CD4-positive, CD25-positive, alpha-beta regulatory T cell (primary cell): Measurements from ENCODE around the gene GMDS. TPM values are rescaled to one million over a fixed set of nuclear protein-coding genes. Genes with fewer than 3 reads are reported as not detected.

Experiments
- ATAC-seq, 2 donors: fragments of 150-1000 bp; cut with Tn5 transposase; one replicate each; pipeline ENCODE4 v1.10.0; 2021; ENCODE audit warnings: low read depth in 2 of 2, moderate number of reproducible peaks in 2 of 2, moderate library complexity in 1 of 2
- DNase-seq, 3 donors: peaks; one replicate each; pipeline versions ENCODE4 v3.0.0 to v3.0.0-alpha.2; 2012 to 2022; ENCODE audit warnings: mixed read lengths in 1 of 3
- H3K27ac ChIP-seq: one replicate; pipeline ENCODE4 v1.7.0; 2013; ENCODE audit warnings: mild to moderate bottlenecking, low read length; ENCODE audit not compliant: insufficient read depth, poor library complexity, severe bottlenecking
- H3K27me3 ChIP-seq: one replicate; pipeline ENCODE4 v1.7.0; 2013; ENCODE audit warnings: low read length; ENCODE audit not compliant: control insufficient read depth, insufficient read depth
- H3K36me3 ChIP-seq: one replicate; pipeline ENCODE4 v1.7.0; 2013; ENCODE audit warnings: mild to moderate bottlenecking, low read length, moderate library complexity; ENCODE audit not compliant: control insufficient read depth, insufficient read depth
- H3K4me1 ChIP-seq: 2 replicates; pipeline ENCODE4 v1.7.0; 2013; ENCODE audit warnings: mild to moderate bottlenecking, low read length; ENCODE audit not compliant: insufficient read depth, control insufficient read depth, poor library complexity, severe bottlenecking
- H3K4me3 ChIP-seq: one replicate; pipeline ENCODE4 v1.7.0; 2013; ENCODE audit warnings: low read depth, mild to moderate bottlenecking, low read length, moderate library complexity
- H3K9me3 ChIP-seq, 2 experiments: 1 replicate in 1 of 2; 2 replicates in 1 of 2; pipeline ENCODE4 v1.7.0; 2013; ENCODE audit warnings: low read length in 2 of 2, mild to moderate bottlenecking in 1 of 2, moderate library complexity in 1 of 2; ENCODE audit not compliant: control insufficient read depth in 2 of 2
- H3K27ac Mint-ChIP-seq, 3 donors: one replicate each; pipeline ENCODE4 v1.8.0; 2020 to 2022; ENCODE audit warnings: mild to moderate bottlenecking in 3 of 3, mixed read lengths in 3 of 3, moderate library complexity in 2 of 3
- H3K27me3 Mint-ChIP-seq: one replicate; pipeline ENCODE4 v1.8.0; 2022; ENCODE audit warnings: mild to moderate bottlenecking, mixed read lengths
- H3K36me3 Mint-ChIP-seq: one replicate; pipeline ENCODE4 v1.8.0; 2020; ENCODE audit warnings: mixed read lengths
- H3K4me1 Mint-ChIP-seq, 4 donors: one replicate each; pipeline ENCODE4 v1.8.0; 2020 to 2022; ENCODE audit warnings: mixed read lengths in 4 of 4, mild to moderate bottlenecking in 1 of 4
- H3K4me3 Mint-ChIP-seq, 4 donors: one replicate each; pipeline ENCODE4 v1.8.0; 2020 to 2022; ENCODE audit warnings: mild to moderate bottlenecking in 4 of 4, mixed read lengths in 4 of 4, moderate library complexity in 3 of 4
- H3K9me3 Mint-ChIP-seq, 7 donors: one replicate each; pipeline ENCODE4 v1.8.0; 2020 to 2022; ENCODE audit warnings: mixed read lengths in 7 of 7, mild to moderate bottlenecking in 3 of 7, moderate library complexity in 2 of 7
- polyA plus RNA-seq, 4 donors: library from polyadenylated mRNA; unstranded; fragments of 300-500 nt; fragmentation: Illumina TruSeq; gene quantifications; one replicate each; pipeline ENCODE4 v1.2.3, GENCODE V29; 2021
- total RNA-seq: library from RNA; stranded (reverse); gene quantifications from one replicate; pipeline ENCODE4 v1.2.3, GENCODE V29; 2022

GMDS gene
- total and polyA plus RNA-seq, 5 donors from 2014 or later = 17.5 to 23.9 (median 20.2) TPM

- no peaks in the 10 kb centered on the region for H3K9me3 ChIP-seq
- H3K27ac ChIP-seq = no peak overlapping the region
- H3K4me1 ChIP-seq = peaks cover 75% of the 10 kb centered on the region
- peaks cover 23 to 63% (median 46%) of the 10 kb centered on the region in 4 donors for H3K4me1 Mint-ChIP-seq
- DNase-seq (no peak), ATAC-seq (no peak)
- H3K27me3 Mint-ChIP-seq = peaks cover 66% of the 10 kb centered on the region
- peaks cover 0 to 9% (median 0%) of the 10 kb centered on the region in 7 donors for H3K9me3 Mint-ChIP-seq
- H3K27ac Mint-ChIP-seq = no peak overlapping the region
- peak overlapping the region; percentile 58 to 83 (median 68) for H3K4me3 Mint-ChIP-seq
- no peak overlapping the region for H3K4me3 ChIP-seq
- no peaks in the 10 kb centered on the region for H3K36me3 ChIP-seq
- no peaks in the 10 kb centered on the region for H3K36me3 Mint-ChIP-seq
- peaks cover 23% of the 10 kb centered on the region for H3K27me3 ChIP-seq
Observed at GRCh38 chr6:1609041-1609647, 636.3 kb downstream of the GMDS start.

- Mint-ChIP-seq H3K9me3 (peaks cover 0 to 9% (median 0%) of the 10 kb centered on the region in 7 donors), H3K27me3 (peaks cover 68% of the 10 kb centered on the region), H3K4me1 (peaks cover 23 to 59% (median 42%) of the 10 kb centered on the region in 4 donors), H3K27ac (no peak overlapping the region), H3K4me3 (peak overlapping the region; percentile 74 to 96 (median 80)), H3K36me3 (no peaks in the 10 kb centered on the region)
- H3K4me3 ChIP-seq = no peak overlapping the region
- no peaks in the 10 kb centered on the region for H3K36me3 ChIP-seq
- no peak overlapping the region for H3K27ac ChIP-seq
- H3K9me3 ChIP-seq = no peaks in the 10 kb centered on the region
- H3K4me1 ChIP-seq = peaks cover 70% of the 10 kb centered on the region
- no peak for ATAC-seq
- DNase-seq = no peak
- peaks cover 27% of the 10 kb centered on the region for H3K27me3 ChIP-seq
Observed at GRCh38 chr6:1608222-1609040, 637.0 kb downstream of the GMDS start.

- H3K9me3 ChIP-seq = no peaks in the 10 kb centered on the region
- DNase-seq (no peak), ATAC-seq (no peak)
- Mint-ChIP-seq H3K27ac (no peak overlapping the region), H3K9me3 (peaks cover 0 to 9% (median 0%) of the 10 kb centered on the region in 7 donors), H3K4me1 (peaks cover 23 to 52% (median 36%) of the 10 kb centered on the region in 4 donors), H3K36me3 (no peaks in the 10 kb centered on the region), H3K4me3 (peak overlapping the region; percentile 26 to 96 (median 74)), H3K27me3 (peaks cover 68% of the 10 kb centered on the region)
- no peak overlapping the region for H3K27ac ChIP-seq
- H3K27me3 ChIP-seq = peaks cover 27% of the 10 kb centered on the region
- no peaks in the 10 kb centered on the region for H3K36me3 ChIP-seq
- no peak overlapping the region for H3K4me3 ChIP-seq
- H3K4me1 ChIP-seq = peaks cover 69% of the 10 kb centered on the region
Observed at GRCh38 chr6:1607516-1608221, 637.7 kb downstream of the GMDS start.

- Histone ChIP-seq H3K27ac (no peak overlapping the region), H3K4me3 (no peak overlapping the region), H3K27me3 (peaks cover 23% of the 10 kb centered on the region), H3K36me3 (no peaks in the 10 kb centered on the region), H3K4me1 (peaks cover 63% of the 10 kb centered on the region), H3K9me3 (no peaks in the 10 kb centered on the region)
- Mint-ChIP-seq H3K4me3 (peak overlapping the region; percentile 26 to 96 (median 74)), H3K27ac (no peak overlapping the region), H3K4me1 (peaks cover 16 to 45% (median 31%) of the 10 kb centered on the region in 4 donors), H3K27me3 (peaks cover 68% of the 10 kb centered on the region), H3K9me3 (peaks cover 0 to 5% (median 0%) of the 10 kb centered on the region in 7 donors), H3K36me3 (no peaks in the 10 kb centered on the region)
- DNase-seq (no peak), ATAC-seq (no peak)
Observed at GRCh38 chr6:1606780-1607515, 638.5 kb downstream of the GMDS start.

- peaks cover 58% of the 10 kb centered on the region for H3K4me1 ChIP-seq
- no peaks in the 10 kb centered on the region for H3K9me3 ChIP-seq
- H3K36me3 Mint-ChIP-seq = no peaks in the 10 kb centered on the region
- peaks cover 0 to 3% (median 0%) of the 10 kb centered on the region in 7 donors for H3K9me3 Mint-ChIP-seq
- no peak overlapping the region for H3K4me3 ChIP-seq
- peak overlapping the region; percentile 3 to 62 (median 42) for H3K4me3 Mint-ChIP-seq
- no peaks in the 10 kb centered on the region for H3K36me3 ChIP-seq
- H3K27me3 Mint-ChIP-seq = peaks cover 72% of the 10 kb centered on the region
- H3K27me3 ChIP-seq = peaks cover 23% of the 10 kb centered on the region
- no peak overlapping the region for H3K27ac ChIP-seq
- DNase-seq (no peak), ATAC-seq (no peak)
- H3K4me1 Mint-ChIP-seq = peaks cover 14 to 43% (median 29%) of the 10 kb centered on the region in 4 donors
- no peak overlapping the region for H3K27ac Mint-ChIP-seq
Observed at GRCh38 chr6:1605893-1606779, 639.3 kb downstream of the GMDS start.

- Histone ChIP-seq H3K36me3 (no peaks in the 10 kb centered on the region), H3K27ac (no peak overlapping the region), H3K4me1 (peaks cover 54% of the 10 kb centered on the region), H3K27me3 (peaks cover 24% of the 10 kb centered on the region), H3K9me3 (no peaks in the 10 kb centered on the region), H3K4me3 (no peak overlapping the region)
- H3K27ac Mint-ChIP-seq = no peak overlapping the region
- peaks cover 0 to 2% (median 0%) of the 10 kb centered on the region in 7 donors for H3K9me3 Mint-ChIP-seq
- peaks cover 14 to 38% (median 26%) of the 10 kb centered on the region in 4 donors for H3K4me1 Mint-ChIP-seq
- no peak for DNase-seq
- no peaks in the 10 kb centered on the region for H3K36me3 Mint-ChIP-seq
- no peak for ATAC-seq
- peaks cover 75% of the 10 kb centered on the region for H3K27me3 Mint-ChIP-seq
- peak overlapping the region; percentile 17 to 62 (median 24) for H3K4me3 Mint-ChIP-seq
Observed at GRCh38 chr6:1605004-1605892, 640.2 kb downstream of the GMDS start.
